Brain pericyte (primary cell): ENCODE measurements around the gene ERO1A.

Experiments used
- DNase-seq: peaks from one replicate; pipeline ENCODE4 v3.0.0-alpha.2; 2012; ENCODE audit warnings: low read depth, low spot score

ERO1A gene

GRCh38 chr14:52607061-52607460, 88.3 kb downstream of the ERO1A start:
- DNase-seq, result no peak

GRCh38 chr14:52602131-52602530, 93.2 kb downstream of the ERO1A start:
- DNase-seq, result no peak

GRCh38 chr14:52599974-52600373, 95.4 kb downstream of the ERO1A start:
- no peak for DNase-seq

GRCh38 chr14:52598568-52598967, 96.8 kb downstream of the ERO1A start:
- DNase-seq, result no peak

- DNase-seq, result no peak
Observed at GRCh38 chr14:52596861-52597260, 98.5 kb downstream of the ERO1A start.

GRCh38 chr14:52596320-52596719, 99.0 kb downstream of the ERO1A start:
- DNase-seq, result no peak

GRCh38 chr14:52590318-52590717, 105.0 kb downstream of the ERO1A start:
- DNase-seq, result no peak
